ENCODE measurements around the gene DBN1. TPM values are rescaled to one million over a fixed set of nuclear protein-coding genes. Genes with fewer than 3 reads are reported as not detected.

DBN1 gene
- total RNA-seq, 4 donors from 2014 or later = 30.6 to 107 (median 82.7) TPM

DNA sequence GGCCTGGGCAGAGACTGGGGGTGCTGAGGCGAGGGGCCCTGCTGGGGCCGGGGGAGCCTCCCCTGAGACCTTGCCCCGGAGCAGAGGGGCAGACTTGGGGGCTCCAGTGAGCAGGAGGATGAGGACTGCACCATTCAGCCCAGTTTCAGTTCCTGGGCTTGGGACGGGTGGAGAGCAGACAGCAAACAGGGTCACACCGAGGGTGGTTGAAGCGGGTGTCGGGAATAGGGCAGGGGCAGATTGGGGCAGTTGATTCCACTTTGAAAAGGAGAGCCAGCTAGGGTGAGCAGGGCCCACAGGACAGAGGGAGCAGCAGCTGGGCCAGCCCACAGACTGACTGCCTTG, 42.5 kb downstream of the DBN1 start:
- DNase-seq = no peak
- H3K4me1 ChIP-seq = peaks cover 0 to 8% of the 10 kb centered on the region in 2 donors
- no peaks in the 10 kb centered on the region for H3K27me3 ChIP-seq
- no peak overlapping the region for H3K4me3 ChIP-seq
- H3K9me3 ChIP-seq = no peaks in the 10 kb centered on the region
- TF ChIP-seq, protein P1, sequence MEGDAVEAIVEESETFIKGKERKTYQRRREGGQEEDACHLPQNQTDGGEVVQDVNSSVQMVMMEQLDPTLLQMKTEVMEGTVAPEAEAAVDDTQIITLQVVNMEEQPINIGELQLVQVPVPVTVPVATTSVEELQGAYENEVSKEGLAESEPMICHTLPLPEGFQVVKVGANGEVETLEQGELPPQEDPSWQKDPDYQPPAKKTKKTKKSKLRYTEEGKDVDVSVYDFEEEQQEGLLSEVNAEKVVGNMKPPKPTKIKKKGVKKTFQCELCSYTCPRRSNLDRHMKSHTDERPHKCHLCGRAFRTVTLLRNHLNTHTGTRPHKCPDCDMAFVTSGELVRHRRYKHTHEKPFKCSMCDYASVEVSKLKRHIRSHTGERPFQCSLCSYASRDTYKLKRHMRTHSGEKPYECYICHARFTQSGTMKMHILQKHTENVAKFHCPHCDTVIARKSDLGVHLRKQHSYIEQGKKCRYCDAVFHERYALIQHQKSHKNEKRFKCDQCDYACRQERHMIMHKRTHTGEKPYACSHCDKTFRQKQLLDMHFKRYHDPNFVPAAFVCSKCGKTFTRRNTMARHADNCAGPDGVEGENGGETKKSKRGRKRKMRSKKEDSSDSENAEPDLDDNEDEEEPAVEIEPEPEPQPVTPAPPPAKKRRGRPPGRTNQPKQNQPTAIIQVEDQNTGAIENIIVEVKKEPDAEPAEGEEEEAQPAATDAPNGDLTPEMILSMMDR (IDR thresholded peaks at IDR 0.05) = no peak
- TF ChIP-seq POLR2A (IDR thresholded peaks at IDR 0.05) = no peak
- intact Hi-C loops (cut with DNase I; ENCODE audit: low total_unique reads) = no loop called here
- no peak overlapping the region for H3K27ac ChIP-seq
- no peaks in the 10 kb centered on the region for H3K36me3 ChIP-seq

DNA sequence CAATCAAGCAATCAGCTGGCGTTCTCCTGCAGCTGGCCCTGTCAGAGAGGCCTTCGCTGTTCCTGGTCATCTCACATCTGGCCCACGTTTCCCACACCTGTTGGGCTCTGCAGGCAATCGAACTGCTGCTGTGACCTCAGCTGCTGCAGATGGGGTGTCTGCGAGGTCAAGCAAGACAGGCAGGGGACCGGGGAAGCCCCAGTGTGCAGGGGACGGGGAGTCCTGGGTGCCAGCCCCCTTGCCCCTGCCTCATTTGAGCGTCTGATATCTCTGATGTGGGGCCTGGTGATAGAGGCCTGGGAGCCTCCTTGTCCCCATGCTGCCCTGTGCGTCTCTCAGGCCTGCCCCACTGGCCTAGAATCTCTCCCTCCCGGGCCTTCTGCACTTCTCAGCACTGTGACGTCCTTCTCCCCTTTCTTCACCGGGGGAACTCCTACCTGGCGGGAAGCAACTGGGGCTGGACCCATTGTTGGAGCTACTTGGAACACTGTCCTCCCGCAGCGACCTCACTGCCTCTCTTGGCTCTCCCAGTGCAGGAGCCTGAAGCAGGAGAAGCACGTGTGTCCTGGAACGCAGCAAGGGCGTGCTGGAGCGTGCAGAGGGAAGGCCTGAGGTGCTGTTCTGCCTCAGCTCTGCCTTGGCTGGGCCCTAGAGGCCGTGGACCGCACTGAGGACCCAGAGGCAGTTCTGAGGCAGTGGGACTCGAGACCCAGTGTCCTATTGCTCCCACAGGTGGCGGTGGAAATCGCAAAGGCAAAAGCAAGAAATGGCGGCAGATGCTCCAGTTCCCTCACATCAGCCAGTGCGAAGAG, 43.1 kb downstream of the DBN1 start:
- Histone ChIP-seq H3K4me1 (peaks cover 0 to 8% of the 10 kb centered on the region in 2 donors), H3K27ac (no peak overlapping the region), H3K36me3 (no peaks in the 10 kb centered on the region), H3K9me3 (no peaks in the 10 kb centered on the region), H3K4me3 (no peak overlapping the region), H3K27me3 (no peaks in the 10 kb centered on the region)
- intact Hi-C loops (cut with DNase I; ENCODE audit: low total_unique reads) = no loop called here
- TF ChIP-seq, protein P1 (IDR thresholded peaks at IDR 0.05) = no peak
- no peak for TF ChIP-seq POLR2A (IDR thresholded peaks at IDR 0.05)
- no peak for DNase-seq

DNA sequence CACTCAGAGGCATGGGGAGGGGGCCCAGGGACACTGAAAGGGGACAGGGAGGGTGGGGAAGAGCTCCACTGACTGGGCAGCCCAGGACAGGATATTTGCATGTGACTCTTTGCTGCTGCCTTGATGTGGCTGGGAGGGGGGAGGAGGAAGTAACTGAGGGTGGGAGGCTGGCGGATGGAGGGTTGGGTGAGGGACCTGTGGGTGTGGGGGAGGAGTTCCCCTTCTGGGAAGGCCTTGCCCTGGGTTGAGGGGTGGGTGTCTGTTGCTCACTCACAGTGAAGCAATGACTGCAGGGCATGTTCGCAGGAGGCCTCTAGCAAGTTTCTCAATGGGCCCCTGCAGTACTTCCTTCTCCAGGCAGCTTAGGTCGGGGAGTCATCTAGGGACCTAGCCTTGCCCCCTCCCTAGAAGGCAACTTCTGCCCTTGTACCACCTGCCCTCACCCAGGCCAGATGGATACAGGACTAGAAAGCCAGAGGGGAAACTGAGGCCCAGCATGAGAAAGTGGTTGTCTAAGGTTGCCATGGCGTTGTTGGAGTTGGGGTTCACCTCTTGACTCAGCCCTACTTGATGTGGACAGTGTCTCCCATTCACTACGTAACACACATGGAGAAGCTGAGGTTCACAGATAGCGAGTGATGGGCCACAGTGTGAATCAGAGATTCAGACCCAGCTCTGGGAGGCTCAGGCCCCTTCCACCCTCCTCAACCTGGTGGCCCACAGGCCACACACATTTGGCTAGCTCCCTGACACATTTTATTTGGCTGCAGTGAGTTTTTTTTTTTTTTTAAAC, 44.0 kb downstream of the DBN1 start:
- Histone ChIP-seq H3K27me3 (no peaks in the 10 kb centered on the region), H3K4me3 (no peak overlapping the region), H3K27ac (no peak overlapping the region), H3K36me3 (no peaks in the 10 kb centered on the region), H3K4me1 (peaks cover 0 to 8% of the 10 kb centered on the region in 2 donors), H3K9me3 (no peaks in the 10 kb centered on the region)
- TF ChIP-seq POLR2A (IDR thresholded peaks at IDR 0.05) = no peak
- TF ChIP-seq, protein P1 (IDR thresholded peaks at IDR 0.05) = no peak
- intact Hi-C loops (cut with DNase I; ENCODE audit: low total_unique reads) = no loop called here
- DNase-seq = no peak

DNA sequence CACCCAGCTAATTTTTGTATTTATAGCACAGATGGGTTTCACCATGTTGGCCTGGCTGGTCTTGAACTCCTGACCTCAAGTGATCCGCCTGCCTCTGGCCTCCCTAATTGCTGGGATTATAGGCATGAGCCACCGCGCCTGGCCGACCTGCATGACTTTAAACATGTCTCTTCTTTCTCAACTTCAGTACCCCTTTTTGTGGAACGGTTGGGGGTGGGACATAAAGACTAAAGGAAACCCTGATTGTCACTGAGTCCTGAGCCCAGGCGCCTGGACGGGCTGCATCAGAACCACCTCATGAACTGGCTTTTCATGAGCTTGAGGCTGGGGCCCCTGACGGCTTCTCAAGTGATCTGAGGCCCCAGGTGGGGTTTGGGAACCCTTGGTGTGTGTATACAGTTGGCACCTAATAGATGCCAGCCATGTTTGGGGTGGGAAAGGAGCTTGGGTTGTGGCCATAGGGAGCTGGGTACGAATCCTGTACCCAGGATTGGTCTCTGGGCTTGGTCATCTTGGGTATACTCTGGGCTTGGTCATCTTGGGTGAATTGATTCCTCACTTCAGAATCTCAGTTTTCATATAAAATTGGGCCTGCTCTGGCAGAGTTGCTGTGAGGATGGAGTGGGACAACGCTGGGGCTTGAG, 44.7 kb downstream of the DBN1 start:
- Histone ChIP-seq H3K4me3 (no peak overlapping the region), H3K9me3 (no peaks in the 10 kb centered on the region), H3K27me3 (no peaks in the 10 kb centered on the region), H3K27ac (no peak overlapping the region), H3K4me1 (peaks cover 0 to 8% of the 10 kb centered on the region in 2 donors), H3K36me3 (no peaks in the 10 kb centered on the region)
- intact Hi-C loops (cut with DNase I; ENCODE audit: low total_unique reads) = no loop called here
- no peak for DNase-seq
- TF ChIP-seq, protein P1 (IDR thresholded peaks at IDR 0.05) = no peak
- TF ChIP-seq POLR2A (IDR thresholded peaks at IDR 0.05) = no peak
